Measurements from ENCODE around the gene DPRX. TPM values are rescaled to one million over a fixed set of nuclear protein-coding genes. Genes with fewer than 3 reads are reported as not detected.

DPRX gene
- total RNA-seq, 2 experiments from 2014 or later, result not detected

DNA sequence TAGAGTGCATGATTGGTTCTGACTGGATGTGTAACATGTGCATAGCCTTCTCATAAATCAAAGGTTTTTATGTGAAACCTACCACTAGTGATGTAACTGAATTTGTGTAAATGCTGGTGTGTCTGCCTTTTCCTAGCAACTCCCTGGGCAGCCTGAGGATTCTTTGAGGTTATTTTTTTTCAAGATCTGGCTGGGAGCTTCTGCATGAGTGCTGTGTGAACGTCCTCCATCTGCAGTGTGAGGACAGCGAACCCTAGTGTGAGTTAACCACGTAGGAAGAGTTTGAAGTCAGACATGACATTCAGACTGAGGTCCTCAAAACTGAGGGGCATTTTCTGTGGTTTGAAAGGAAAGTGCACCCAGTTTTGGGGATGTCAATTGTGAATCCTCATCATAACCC, 39.9 kb downstream of the DPRX start:
- Histone ChIP-seq H3K9me3 (ENCODE audit: low read length) (no peaks in the 10 kb centered on the region), H4K20me1 (ENCODE audit: insufficient read depth, low read length) (no peaks in the 10 kb centered on the region), H3K4me3 (ENCODE audit: low read depth, low read length, poor library complexity, severe bottlenecking) (no peak overlapping the region), H3K9me2 (ENCODE audit: insufficient read depth, low read length) (no peaks in the 10 kb centered on the region), H3K79me2 (ENCODE audit: insufficient read depth, low read depth, low read length) (no peaks in the 10 kb centered on the region), H3K36me3 (ENCODE audit: insufficient read depth, low read length) (no peaks in the 10 kb centered on the region), H3K4me2 (ENCODE audit: low read length) (no peak overlapping the region), H3K4me1 (ENCODE audit: insufficient read depth, low read length, poor library complexity, severe bottlenecking) (no peaks in the 10 kb centered on the region), H2AFZ (ENCODE audit: low read length) (no peak overlapping the region), H3K27ac (ENCODE audit: low read depth, low read length, poor library complexity, severe bottlenecking) (no peak overlapping the region)
- BruUV-seq (replicated peaks), result no TSS peak
- ChIA-PET POLR2A (no interaction called here), CTCF (ENCODE audit: unreplicated experiment) (no interaction called here)
- no peak for DNase-seq (ENCODE audit: low spot score)
- intact Hi-C loops (cut with micrococcal nuclease; ENCODE audit: unreplicated experiment), result no loop called here
- TF ChIP-seq, protein P1, sequence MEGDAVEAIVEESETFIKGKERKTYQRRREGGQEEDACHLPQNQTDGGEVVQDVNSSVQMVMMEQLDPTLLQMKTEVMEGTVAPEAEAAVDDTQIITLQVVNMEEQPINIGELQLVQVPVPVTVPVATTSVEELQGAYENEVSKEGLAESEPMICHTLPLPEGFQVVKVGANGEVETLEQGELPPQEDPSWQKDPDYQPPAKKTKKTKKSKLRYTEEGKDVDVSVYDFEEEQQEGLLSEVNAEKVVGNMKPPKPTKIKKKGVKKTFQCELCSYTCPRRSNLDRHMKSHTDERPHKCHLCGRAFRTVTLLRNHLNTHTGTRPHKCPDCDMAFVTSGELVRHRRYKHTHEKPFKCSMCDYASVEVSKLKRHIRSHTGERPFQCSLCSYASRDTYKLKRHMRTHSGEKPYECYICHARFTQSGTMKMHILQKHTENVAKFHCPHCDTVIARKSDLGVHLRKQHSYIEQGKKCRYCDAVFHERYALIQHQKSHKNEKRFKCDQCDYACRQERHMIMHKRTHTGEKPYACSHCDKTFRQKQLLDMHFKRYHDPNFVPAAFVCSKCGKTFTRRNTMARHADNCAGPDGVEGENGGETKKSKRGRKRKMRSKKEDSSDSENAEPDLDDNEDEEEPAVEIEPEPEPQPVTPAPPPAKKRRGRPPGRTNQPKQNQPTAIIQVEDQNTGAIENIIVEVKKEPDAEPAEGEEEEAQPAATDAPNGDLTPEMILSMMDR (conservative IDR thresholded peaks at IDR 0.05; ENCODE audit: low read length), result no peak
- TF ChIP-seq EZH2phosphoT487 (IDR thresholded peaks at IDR 0.05; ENCODE audit: borderline replicate concordance, low read depth, low read length), result no peak

Small RNA genes lying within 50 kb of the gene (microRNA-seq; reads per million reads assigned to microRNA genes)
- gene MIR1323 (ENCODE audit: borderline replicate concordance) (not detected), gene MIR498 (ENCODE audit: borderline replicate concordance) (not detected), gene MIR512-1 (ENCODE audit: borderline replicate concordance) (not detected), gene MIR512-2 (ENCODE audit: borderline replicate concordance) (not detected), gene MIR515-1 (ENCODE audit: borderline replicate concordance) (not detected), gene MIR515-2 (ENCODE audit: borderline replicate concordance) (not detected), gene MIR519C (ENCODE audit: borderline replicate concordance) (not detected), gene MIR519E (ENCODE audit: borderline replicate concordance) (not detected), gene MIR520E (ENCODE audit: borderline replicate concordance) (not detected), gene MIR520F (ENCODE audit: borderline replicate concordance) (not detected)

Small RNA genes lying within 50 kb of the gene (small RNA-seq; reads per million reads assigned to genes)
- gene MIR1323 (not detected), gene MIR498 (not detected), gene MIR512-1 (not detected), gene MIR512-2 (not detected), gene MIR515-1 (not detected), gene MIR515-2 (not detected), gene MIR519C (not detected), gene MIR519E (not detected), gene MIR520E (not detected), gene RNU6-698P (not detected)

Other genes with a start within 250 kb of the DPRX start
- 14.6 and 16.2 TPM in 2 replicates for gene ZNF765, start 236.8 kb upstream of the DPRX start, total RNA-seq (2014; rRNA removed; shearing (Covaris generic))
- 14.2 and 17.4 TPM in 2 replicates for gene ZNF765, start 236.8 kb upstream of the DPRX start, total RNA-seq (2022)
- gene ZNF761, start 200.0 kb upstream of the DPRX start, total RNA-seq (2014; rRNA removed; shearing (Covaris generic)), result 11.0 and 14.0 TPM in 2 replicates
- gene ZNF761, start 200.0 kb upstream of the DPRX start, total RNA-seq (2022), result 16.0 and 17.5 TPM in 2 replicates
- 5.9 TPM in 2 replicates for gene ZNF813, start 164.3 kb upstream of the DPRX start, total RNA-seq (2014; rRNA removed; shearing (Covaris generic))
- 6.6 and 6.7 TPM in 2 replicates for gene ZNF813, start 164.3 kb upstream of the DPRX start, total RNA-seq (2022)
- 12.3 and 16.2 TPM in 2 replicates for gene ZNF331, start 93.9 kb upstream of the DPRX start, total RNA-seq (2014; rRNA removed; shearing (Covaris generic))
- gene ZNF331, start 93.9 kb upstream of the DPRX start, total RNA-seq (2022), result 23.7 and 26.3 TPM in 2 replicates
- gene NLRP12, start 192.3 kb downstream of the DPRX start, total RNA-seq (2014; rRNA removed; shearing (Covaris generic)), result not detected in 2 replicates
- not detected in 2 replicates for gene NLRP12, start 192.3 kb downstream of the DPRX start, total RNA-seq (2022)
- gene MYADM, start 235.9 kb downstream of the DPRX start, total RNA-seq (2014; rRNA removed; shearing (Covaris generic)), result 0.98 and 3.2 TPM in 2 replicates
- gene MYADM, start 235.9 kb downstream of the DPRX start, total RNA-seq (2022), result 0.55 and 0.82 TPM in 2 replicates